Myometrial cell (primary cell): ENCODE data around the gene DCHS1. TPM values are rescaled to one million over a fixed set of nuclear protein-coding genes. Genes with fewer than 3 reads are reported as not detected.

ENCODE experiments used
- total RNA-seq: library from RNA; depleted of rRNA; stranded (reverse); fragments of >200 nt; gene quantifications from 2 replicates; pipeline ENCODE4 v1.2.3, GENCODE V29; 2015

The DCHS1 gene
- 11.8 and 12.8 TPM in 2 replicates for total RNA-seq

DNA sequence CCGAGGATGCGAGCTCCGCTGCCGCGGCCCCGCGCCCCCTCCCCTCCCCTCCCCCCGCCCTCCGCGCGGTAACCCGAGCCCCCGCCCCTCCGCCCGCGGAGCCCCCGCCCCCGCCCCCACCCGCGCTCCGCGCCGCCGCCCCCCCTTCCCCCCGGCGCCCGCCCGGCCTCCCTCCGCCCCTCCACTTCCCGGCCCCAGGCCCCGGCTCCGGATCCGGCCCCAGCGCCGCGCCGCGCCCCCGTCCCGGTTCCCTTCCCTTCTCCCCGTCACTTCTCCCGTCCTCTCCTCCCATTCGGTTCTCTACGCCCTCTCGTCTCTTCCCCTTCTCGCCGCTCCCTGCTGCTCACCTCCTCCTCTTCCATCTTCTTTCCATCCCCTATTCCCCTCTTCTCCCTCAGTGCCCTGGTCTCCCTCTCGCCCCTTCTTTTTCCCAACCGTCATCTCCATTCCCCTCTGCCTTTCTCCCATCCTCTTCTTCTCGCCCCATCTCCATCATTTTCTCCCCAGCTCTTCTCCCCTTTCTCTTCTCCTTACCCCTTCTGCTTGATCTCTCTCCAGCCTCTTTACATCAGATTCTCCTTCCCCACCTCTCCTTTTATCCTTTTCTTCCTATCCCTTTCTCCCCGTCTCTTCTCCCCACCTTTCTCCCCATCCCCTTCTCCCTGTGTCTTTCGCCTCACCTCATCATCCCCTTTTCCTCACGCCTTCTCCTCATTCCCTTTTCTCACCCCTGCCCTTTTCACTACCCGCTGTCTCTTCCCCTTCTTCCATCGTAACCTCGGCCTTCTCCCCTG is at the start of gene DCHS1:
DCHS1 (minus strand) TSS at position 20 of the 794 bp plus-strand sequence. CDS start 14,196 bp downstream, outside the sequence.

GRCh38 chr11:6682936-6683861 is 27.6 kb upstream of the DCHS1 start, which contains the start of gene MRPL17:
Gene MRPL17 (minus strand): TSS chr11:6683340. CDS start chr11:6683296, 44 bp downstream.

DNA sequence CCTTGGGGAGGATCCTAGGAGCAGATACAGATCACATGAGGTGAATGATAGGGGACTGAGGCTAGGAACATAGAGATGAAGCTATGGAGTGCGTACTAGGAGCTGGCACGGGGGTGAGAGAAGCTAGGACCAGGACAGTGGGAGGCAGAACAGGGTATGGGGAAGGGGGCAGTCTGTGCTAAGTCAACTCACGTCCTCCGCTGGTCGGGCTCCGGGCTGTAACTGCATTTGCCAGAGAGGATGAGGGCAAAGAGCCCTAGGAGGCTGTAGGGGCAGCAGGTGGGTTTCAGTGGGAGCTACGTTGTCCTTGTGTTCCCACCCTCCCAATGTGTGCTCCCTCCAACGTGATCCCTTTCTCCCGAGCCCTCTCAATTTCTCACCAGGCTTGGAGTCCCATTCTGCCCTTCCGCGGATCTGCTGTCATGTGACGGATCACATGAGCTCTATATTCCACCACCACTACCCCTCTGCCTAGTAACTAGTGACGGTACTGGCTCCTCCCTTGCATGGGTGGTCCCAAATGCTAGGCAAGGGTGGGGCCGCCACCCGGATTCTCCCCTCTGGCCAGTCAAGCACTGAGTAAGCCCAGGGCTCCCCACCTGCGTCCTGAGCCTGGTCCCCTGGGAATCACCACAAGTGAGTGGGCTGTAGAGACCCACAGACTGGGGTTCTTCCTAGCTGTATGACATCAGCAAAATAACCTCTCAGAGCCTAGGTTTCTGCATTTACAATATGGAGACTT is 36.4 kb downstream of the DCHS1 start, which contains the start of gene TPP1:
TPP1 (minus strand) TSS at position 419 of the 742 bp plus-strand sequence; CDS start at position 397, 22 bp downstream.

GRCh38 chr11:6612213-6613041 is 43.2 kb downstream of the DCHS1 start, which contains the start of gene TAF10:
Gene TAF10 (minus strand): TSS chr11:6612216. CDS start chr11:6612189, 27 bp downstream.

DNA sequence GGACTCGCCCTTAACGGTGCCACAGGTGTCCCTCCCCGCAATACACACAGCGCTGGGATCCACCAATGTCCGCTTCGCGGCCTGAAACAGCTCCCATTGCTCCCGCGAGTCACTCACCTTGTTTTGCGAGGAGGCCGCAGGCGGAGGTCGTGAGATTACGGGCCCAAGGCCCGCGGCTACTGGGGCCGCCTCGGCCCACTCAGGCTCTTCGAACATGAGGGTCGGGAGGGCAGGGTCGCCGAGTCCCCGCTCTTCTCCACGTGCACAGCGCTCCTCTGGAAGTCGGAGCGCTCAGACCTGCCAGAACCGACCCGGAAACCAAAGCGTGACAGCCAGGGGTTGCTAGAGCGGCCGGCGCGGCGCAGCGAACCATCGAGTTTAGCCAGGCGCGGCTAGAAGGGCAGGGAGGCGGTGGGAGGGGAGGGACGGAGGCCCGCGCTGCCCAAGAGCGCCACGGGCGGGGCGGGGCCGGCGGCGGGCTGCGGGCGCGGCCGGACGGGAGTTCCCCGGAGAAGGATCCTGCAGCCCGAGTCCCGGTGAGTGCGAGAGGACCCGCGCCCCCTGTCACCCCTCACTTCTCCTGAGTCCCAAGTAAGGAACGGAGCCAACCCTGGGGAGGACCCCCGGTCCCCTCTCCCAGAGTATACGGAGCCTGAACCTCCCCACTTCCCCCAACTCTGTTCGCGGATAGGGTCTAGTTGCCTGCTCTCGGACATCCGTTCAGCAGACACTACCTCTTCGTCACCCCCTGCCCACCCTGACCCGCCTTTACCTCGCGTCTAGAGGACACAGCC is 52.1 kb downstream of the DCHS1 start, which contains the start of the genes ILK and RRP8:
ILK (plus strand) TSS at position 488 of the 794 bp plus-strand sequence. CDS start 498 bp downstream, outside the sequence.
RRP8 (minus strand) TSS at position 330 of the 794 bp plus-strand sequence; CDS start at position 216, 114 bp downstream.

Other genes with a start within 250 kb of the DCHS1 start
- 48.4 and 60.6 TPM in 2 replicates for gene APBB1, start 236.7 kb downstream of the DCHS1 start, total RNA-seq
- gene HPX, start 214.8 kb downstream of the DCHS1 start, total RNA-seq: not detected in 2 replicates
- 12.8 and 26.5 TPM in 2 replicates for gene TRIM3, start 181.9 kb downstream of the DCHS1 start, total RNA-seq
- 87.0 and 106 TPM in 2 replicates for gene ARFIP2, start 174.5 kb downstream of the DCHS1 start, total RNA-seq
- 53.2 and 55.1 TPM in 2 replicates for gene TIMM10B, start 174.3 kb downstream of the DCHS1 start, total RNA-seq
- gene DNHD1, start 158.5 kb downstream of the DCHS1 start, total RNA-seq: 0.86 and 3.0 TPM in 2 replicates
- 6.1 and 16.3 TPM in 2 replicates for gene RRP8, start 52.2 kb downstream of the DCHS1 start, total RNA-seq
- gene ILK, start 52.0 kb downstream of the DCHS1 start, total RNA-seq: 326 and 346 TPM in 2 replicates
- 65.6 and 79.6 TPM in 2 replicates for gene TAF10, start 43.6 kb downstream of the DCHS1 start, total RNA-seq
- 24.5 and 47.7 TPM in 2 replicates for gene TPP1, start 36.4 kb downstream of the DCHS1 start, total RNA-seq
- 89.4 and 114 TPM in 2 replicates for gene MRPL17, start 27.5 kb upstream of the DCHS1 start, total RNA-seq
- 0.18 and 0.29 TPM in 2 replicates for gene OR2AG2, start 116.2 kb upstream of the DCHS1 start, total RNA-seq
- not detected in 2 replicates for gene OR2AG1, start 127.2 kb upstream of the DCHS1 start, total RNA-seq
- gene OR6A2, start 143.9 kb upstream of the DCHS1 start, total RNA-seq: not detected in 2 replicates
- gene OR10A5, start 189.9 kb upstream of the DCHS1 start, total RNA-seq: not detected in 2 replicates
- gene OR10A2, start 207.2 kb upstream of the DCHS1 start, total RNA-seq: not detected in 2 replicates
- gene OR10A4, start 220.8 kb upstream of the DCHS1 start, total RNA-seq: not detected in 2 replicates
- gene OR2D2, start 236.7 kb upstream of the DCHS1 start, total RNA-seq: not detected in 2 replicates